GM12892 (cell line): ENCODE data around the gene PRKACG.
"Not testable (repeated sequence)": the region's sequence is repeated elsewhere in the genome, so short reads cannot be mapped to it uniquely, and the experiment has no call there.

Source experiments
- DNase-seq: peaks from one replicate; pipeline ENCODE4 v3.0.0; 2011; ENCODE audit not compliant: insufficient read length
- FAIRE-seq: peaks from 2 replicates; lab custom pipeline; 2011; peaks lifted over from hg19 to GRCh38; lab: Jason Lieb, UNC
- POLR2A ChIP-seq: IDR thresholded peaks from 2 replicates; pipeline ENCODE4 v1.6.1; 2011; ENCODE audit warnings: low read depth, low read length, control low read depth
- POLR2AphosphoS5 ChIP-seq: IDR thresholded peaks from 2 replicates; pipeline ENCODE4 v1.6.1; 2011; ENCODE audit warnings: low read depth, low read length, control low read depth
- TAF1 ChIP-seq: IDR thresholded peaks from 2 replicates; pipeline ENCODE4 v1.6.1; 2011; ENCODE audit warnings: low read depth, mild to moderate bottlenecking, control low read depth, low read length, borderline replicate concordance

Gene PRKACG

GRCh38 chr9:68997666-68998065 is 16.2 kb downstream of the PRKACG start:
- FAIRE-seq (no peak), DNase-seq (no peak)
- no peak for TF ChIP-seq POLR2AphosphoS5
- TF ChIP-seq TAF1, result no peak
- TF ChIP-seq POLR2A, result no peak

DNA sequence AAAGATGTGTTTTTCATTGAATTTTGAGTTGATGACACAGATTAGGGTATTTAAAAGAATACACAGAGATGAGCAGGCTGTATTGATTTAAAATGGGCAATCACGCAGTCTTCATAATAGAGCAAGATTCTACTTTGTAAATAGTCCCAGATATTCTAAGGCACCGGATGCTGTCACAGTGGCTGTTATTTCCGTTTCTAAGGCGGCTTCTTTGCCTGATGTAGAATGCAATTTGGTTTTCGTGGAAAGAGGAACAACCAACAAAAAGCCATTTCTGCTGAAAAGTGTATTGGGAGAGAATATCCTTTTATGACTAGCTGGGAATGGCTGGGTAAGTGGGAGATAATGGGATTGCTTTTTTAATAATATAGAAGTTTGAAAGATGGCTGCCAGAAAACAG is 17.5 kb downstream of the PRKACG start:
- DNase-seq (no peak), FAIRE-seq (no peak)
- TF ChIP-seq POLR2AphosphoS5, result no peak
- no peak for TF ChIP-seq POLR2A
- TF ChIP-seq TAF1, result no peak

DNA sequence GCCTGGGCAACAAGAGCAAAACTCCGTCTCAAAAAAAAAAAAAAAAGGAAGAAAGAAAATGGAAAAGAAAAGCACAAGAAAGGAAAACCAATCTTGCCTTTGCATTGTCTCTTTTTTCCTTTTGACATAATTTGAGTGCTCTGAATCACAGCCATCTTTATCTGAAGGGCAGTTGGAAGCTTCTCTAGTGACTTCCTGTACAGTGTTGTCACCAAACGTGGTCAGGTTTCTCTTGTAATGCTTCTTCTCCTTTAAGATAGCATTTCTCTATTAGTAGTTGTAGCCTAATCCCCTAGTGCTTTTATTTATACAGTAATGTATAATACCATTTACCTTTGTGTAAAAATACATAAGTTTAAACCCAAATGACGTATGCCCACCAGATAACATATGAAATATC is 18.1 kb downstream of the PRKACG start:
- FAIRE-seq, result no peak
- TF ChIP-seq POLR2A (no peak), POLR2AphosphoS5 (no peak), TAF1 (no peak)
- DNase-seq, result no peak

GRCh38 chr9:68991457-68991856 is 22.5 kb downstream of the PRKACG start:
- no peak for DNase-seq
- no peak for FAIRE-seq
- TF ChIP-seq POLR2A (no peak), POLR2AphosphoS5 (no peak), TAF1 (no peak)

DNA sequence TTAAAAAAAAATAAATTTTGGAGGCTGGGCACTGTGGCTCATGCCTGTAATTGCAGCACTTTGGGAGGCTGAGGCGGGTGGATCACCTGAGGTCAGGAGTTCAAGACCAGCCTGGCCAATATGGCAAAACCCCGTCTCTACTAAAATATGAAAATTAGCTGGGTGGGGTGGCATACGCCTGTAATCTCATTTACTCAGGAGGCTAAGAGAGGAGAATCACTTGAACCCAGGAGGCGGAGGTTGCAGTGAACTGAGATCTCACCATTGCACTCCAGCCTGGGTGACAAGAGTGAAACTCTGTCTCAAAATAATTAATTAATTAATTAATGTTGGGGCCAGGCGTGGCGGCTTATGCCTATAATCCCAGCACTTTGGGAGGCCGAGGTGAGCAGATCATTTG is 27.0 kb downstream of the PRKACG start:
- FAIRE-seq, DNase-seq: not testable (repeated sequence)

DNA sequence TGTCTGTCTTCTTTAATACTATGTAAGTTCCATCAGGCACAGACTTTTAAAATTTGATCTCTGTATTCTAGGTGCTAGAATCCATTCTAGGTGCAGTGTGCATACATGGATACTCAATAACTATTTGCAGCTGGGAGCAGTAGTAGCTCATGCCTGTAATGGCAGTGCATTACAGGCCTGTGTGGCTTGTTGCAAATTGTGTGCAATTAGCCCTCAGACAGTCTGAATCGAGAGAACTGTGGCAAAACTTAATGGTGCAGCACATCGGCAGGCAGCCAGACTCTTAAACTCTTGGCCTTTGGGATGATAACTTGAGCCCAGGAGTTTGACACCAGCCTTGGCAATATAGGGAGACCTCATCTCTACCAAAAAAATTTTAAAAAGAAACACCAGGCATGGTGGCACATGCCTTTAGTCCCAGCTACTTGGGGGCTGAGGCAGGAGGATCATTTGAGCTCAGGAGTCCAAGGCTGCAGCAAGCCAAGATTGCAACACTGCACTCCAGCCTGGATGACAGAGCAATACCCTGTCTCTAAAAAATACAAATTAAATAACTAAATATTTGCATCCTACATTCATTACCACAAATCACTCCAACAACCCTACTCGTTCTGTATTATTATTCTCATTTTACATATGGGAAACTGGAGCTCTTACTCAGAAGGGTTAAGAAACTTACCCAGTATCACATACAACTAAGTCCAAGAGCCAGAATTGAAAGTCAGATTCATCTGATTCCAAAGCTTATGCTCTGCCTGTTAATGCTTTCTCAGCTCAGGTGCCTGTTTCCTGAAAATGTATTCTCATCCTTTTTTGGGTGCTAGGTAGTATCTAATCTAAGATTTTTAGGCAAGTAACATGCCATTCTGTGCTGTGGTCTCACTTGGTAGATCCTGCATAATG is 30.1 kb downstream of the PRKACG start:
- DNase-seq, result no peak
- peak; percentile 58 for FAIRE-seq
- TF ChIP-seq POLR2AphosphoS5 (no peak), POLR2A (no peak), TAF1 (no peak)

GRCh38 chr9:68983008-68983411 is 30.9 kb downstream of the PRKACG start:
- no peak for TF ChIP-seq TAF1
- TF ChIP-seq POLR2AphosphoS5, result no peak
- TF ChIP-seq POLR2A, result no peak
- DNase-seq (no peak), FAIRE-seq (peak; percentile 78)

DNA sequence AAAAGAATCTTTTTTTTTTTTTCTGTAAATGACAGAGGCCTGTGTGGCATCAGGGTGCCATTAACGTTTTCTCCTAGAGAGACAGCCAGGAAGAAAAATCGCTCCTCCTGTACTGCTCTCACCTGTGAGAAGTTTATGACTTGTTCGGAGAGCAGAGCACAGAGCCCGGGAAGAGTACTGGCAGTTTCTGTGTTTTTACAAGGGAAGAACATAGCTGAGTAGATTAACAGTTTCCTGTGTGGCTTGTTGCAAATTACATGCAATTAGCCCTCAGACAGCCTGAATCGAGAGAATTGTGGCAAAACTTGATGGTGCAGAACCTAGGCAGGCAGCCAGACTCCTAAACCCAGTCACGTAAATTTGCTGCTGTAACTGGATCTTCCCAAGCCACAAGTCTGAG is 32.1 kb downstream of the PRKACG start:
- no peak for DNase-seq
- peak; percentile 97 for FAIRE-seq
- no peak for TF ChIP-seq POLR2A
- TF ChIP-seq TAF1, result no peak
- no peak for TF ChIP-seq POLR2AphosphoS5

- TF ChIP-seq TAF1 (no peak), POLR2A (no peak), POLR2AphosphoS5 (no peak)
- FAIRE-seq (peak; percentile 46), DNase-seq (no peak)
Measured at GRCh38 chr9:68980341-68980914, 33.5 kb downstream of the PRKACG start.

- TF ChIP-seq POLR2AphosphoS5 (no peak), POLR2A (no peak), TAF1 (no peak)
- DNase-seq (no peak), FAIRE-seq (peak; percentile 84)
Measured at GRCh38 chr9:68979538-68980314, 34.2 kb downstream of the PRKACG start.

DNA sequence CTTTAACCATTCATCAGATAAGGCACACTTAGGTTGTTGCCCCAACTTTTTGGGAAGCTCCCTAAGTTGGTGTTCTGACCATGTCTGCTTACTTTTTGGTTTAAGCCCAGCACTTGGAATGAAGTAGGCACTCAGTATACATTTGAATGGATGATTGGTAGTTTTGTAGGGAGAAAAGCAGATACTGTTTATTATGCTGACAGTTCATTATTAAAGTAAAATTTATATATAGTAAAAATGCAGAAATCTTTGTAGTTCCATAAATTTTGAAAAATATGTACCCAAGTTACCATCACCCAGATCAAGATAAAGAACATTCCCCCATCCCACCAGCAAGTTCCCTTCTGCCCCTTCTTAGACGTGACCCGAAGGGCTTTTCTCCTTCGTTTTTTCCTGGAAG is 35.4 kb downstream of the PRKACG start:
- no peak for FAIRE-seq
- no peak for TF ChIP-seq POLR2A
- no peak for TF ChIP-seq POLR2AphosphoS5
- TF ChIP-seq TAF1, result no peak
- no peak for DNase-seq

GRCh38 chr9:68978066-68978465 is 35.8 kb downstream of the PRKACG start:
- TF ChIP-seq TAF1 (no peak), POLR2A (no peak), POLR2AphosphoS5 (no peak)
- no peak for DNase-seq
- no peak for FAIRE-seq
